ENCODE measurements around the gene C10orf88.

The C10orf88 gene

DNA sequence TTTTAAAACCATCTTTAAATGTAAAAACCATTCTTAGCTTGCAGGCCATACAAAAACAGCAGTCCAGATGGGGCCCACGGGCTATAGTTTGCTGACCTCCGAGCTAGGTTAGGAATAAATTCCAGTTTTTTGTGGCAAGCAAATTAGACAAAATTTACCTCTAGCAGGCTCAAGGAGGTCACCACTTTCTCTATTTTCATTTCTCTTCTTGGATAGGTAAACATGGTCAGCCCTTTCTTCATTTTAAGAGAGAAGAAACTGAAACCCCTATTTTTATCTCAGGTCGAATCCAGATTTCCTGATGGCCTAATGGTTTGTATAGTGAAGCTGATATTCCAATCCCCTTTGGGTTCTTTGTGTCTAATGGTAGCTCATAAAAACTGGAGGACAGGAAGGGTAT is 43.8 kb upstream of the C10orf88 start:
- H3K4me2 ChIP-seq (ENCODE audit: low read length), result no peak overlapping the region

DNA sequence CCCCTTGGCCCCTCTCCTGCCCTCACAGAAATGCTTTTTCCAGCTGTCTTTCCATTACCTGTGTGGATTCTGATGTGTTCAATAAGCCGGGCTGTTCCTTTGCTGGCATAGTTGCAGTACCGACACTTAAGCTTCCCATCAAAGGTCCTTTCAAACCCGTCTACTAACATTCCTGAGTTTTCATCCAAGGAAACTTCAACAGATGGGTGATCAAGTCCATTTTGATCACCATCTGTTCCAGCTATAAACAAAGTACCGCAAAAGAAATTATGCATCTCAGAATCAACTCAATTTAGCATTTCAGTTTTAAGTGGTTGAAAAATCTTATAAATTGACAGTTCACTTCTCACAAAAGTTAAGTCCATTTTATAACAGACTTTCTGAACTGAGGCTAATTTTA is 41.9 kb upstream of the C10orf88 start:
- Histone ChIP-seq H3K36me3 (ENCODE audit: control insufficient read depth, low read length) (peaks cover 74% of the 10 kb centered on the region), H3F3A (ENCODE audit: control insufficient read depth, insufficient read depth) (0 out of 2 replicates have a peak, but pooled peaks cover 2% of the 10 kb centered on the region)

More for the DNA sequence above, 43.8 kb upstream of the C10orf88 start:
- no peaks in the 10 kb centered on the region for H3K9me2 ChIP-seq (replicated peaks; ENCODE audit: control insufficient read depth, low read length)
- H3K4me1 ChIP-seq (ENCODE audit: control insufficient read depth, low read length), result peaks cover 14% of the 10 kb centered on the region
- H3K9me3 ChIP-seq (ENCODE audit: control insufficient read depth, insufficient read depth, low read length), result no peaks in the 10 kb centered on the region
- no peaks in the 10 kb centered on the region for H3K27me3 ChIP-seq (ENCODE audit: control insufficient read depth, low read length)
- H3K27ac ChIP-seq (ENCODE audit: low read depth, low read length), result no peak overlapping the region
- TF ChIP-seq EZH2phosphoT487 (IDR thresholded peaks at IDR 0.05; ENCODE audit: borderline replicate concordance, low read length), result no peak
- TF ChIP-seq, protein P1, sequence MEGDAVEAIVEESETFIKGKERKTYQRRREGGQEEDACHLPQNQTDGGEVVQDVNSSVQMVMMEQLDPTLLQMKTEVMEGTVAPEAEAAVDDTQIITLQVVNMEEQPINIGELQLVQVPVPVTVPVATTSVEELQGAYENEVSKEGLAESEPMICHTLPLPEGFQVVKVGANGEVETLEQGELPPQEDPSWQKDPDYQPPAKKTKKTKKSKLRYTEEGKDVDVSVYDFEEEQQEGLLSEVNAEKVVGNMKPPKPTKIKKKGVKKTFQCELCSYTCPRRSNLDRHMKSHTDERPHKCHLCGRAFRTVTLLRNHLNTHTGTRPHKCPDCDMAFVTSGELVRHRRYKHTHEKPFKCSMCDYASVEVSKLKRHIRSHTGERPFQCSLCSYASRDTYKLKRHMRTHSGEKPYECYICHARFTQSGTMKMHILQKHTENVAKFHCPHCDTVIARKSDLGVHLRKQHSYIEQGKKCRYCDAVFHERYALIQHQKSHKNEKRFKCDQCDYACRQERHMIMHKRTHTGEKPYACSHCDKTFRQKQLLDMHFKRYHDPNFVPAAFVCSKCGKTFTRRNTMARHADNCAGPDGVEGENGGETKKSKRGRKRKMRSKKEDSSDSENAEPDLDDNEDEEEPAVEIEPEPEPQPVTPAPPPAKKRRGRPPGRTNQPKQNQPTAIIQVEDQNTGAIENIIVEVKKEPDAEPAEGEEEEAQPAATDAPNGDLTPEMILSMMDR (IDR thresholded peaks at IDR 0.05; ENCODE audit: low read depth, low read length, poor library complexity, severe bottlenecking), result no peak
- no peaks in the 10 kb centered on the region for H3F3A ChIP-seq (ENCODE audit: control insufficient read depth, insufficient read depth)
- H3K36me3 ChIP-seq (ENCODE audit: control insufficient read depth, low read length), result peaks cover 67% of the 10 kb centered on the region
- H4K20me1 ChIP-seq (ENCODE audit: control insufficient read depth, insufficient read depth, low read depth, low read length), result peaks cover 8% of the 10 kb centered on the region; the same call in 1 of the 2 replicates
- H3K79me2 ChIP-seq (ENCODE audit: control insufficient read depth, low read length), result peaks cover 62% of the 10 kb centered on the region
- no peak overlapping the region for H3K4me3 ChIP-seq (ENCODE audit: low read length)

DNA sequence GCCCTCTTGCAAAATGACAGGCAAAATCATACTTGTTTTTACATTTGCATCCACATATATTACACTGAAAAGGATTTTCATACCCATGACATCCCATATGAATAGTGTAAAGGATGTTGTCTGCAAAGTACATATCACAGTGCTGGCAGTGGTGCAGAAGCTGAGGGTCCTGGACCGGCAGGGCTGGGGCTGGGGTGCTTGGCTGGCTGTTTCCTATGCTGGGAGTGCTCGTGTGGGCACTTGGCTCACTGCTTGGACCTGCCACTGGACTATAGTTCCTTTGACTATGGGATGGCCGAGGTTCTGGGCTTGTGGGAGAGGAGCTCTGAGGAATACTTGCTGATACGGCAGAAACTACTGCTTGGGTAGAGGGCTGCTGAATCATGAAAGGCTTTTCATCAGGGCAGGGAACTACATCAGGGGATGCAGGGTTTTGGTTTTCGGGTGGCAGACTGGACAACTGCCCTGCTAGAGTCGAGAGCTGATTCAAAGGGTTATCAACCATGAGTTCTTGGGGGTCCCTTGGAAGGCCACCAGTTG is 39.8 kb upstream of the C10orf88 start:
- Histone ChIP-seq H3K36me3 (ENCODE audit: control insufficient read depth, low read length) (peaks cover 71% of the 10 kb centered on the region), H4K20me1 (ENCODE audit: control insufficient read depth, insufficient read depth, low read depth, low read length) (0 out of 2 replicates have a peak, but pooled peaks cover under 1% of the 10 kb centered on the region), H3K4me2 (ENCODE audit: low read length) (no peak overlapping the region), H3F3A (ENCODE audit: control insufficient read depth, insufficient read depth) (0 out of 2 replicates have a peak, but pooled peaks cover 2% of the 10 kb centered on the region), H3K9me3 (ENCODE audit: control insufficient read depth, insufficient read depth, low read length) (no peaks in the 10 kb centered on the region), H3K9me2 (replicated peaks; ENCODE audit: control insufficient read depth, low read length) (no peaks in the 10 kb centered on the region), H3K27ac (ENCODE audit: low read depth, low read length) (no peak overlapping the region), H3K79me2 (ENCODE audit: control insufficient read depth, low read length) (peaks cover 23% of the 10 kb centered on the region), H3K27me3 (ENCODE audit: control insufficient read depth, low read length) (no peaks in the 10 kb centered on the region), H3K4me3 (ENCODE audit: low read length) (no peak overlapping the region), H3K4me1 (ENCODE audit: control insufficient read depth, low read length) (no peaks in the 10 kb centered on the region)
- TF ChIP-seq EZH2phosphoT487 (IDR thresholded peaks at IDR 0.05; ENCODE audit: borderline replicate concordance, low read length), result no peak
- TF ChIP-seq, protein P1 (IDR thresholded peaks at IDR 0.05; ENCODE audit: low read depth, low read length, poor library complexity, severe bottlenecking), result no peak

More for the DNA sequence above, 41.9 kb upstream of the C10orf88 start:
- Histone ChIP-seq H4K20me1 (ENCODE audit: control insufficient read depth, insufficient read depth, low read depth, low read length) (peaks cover 8% of the 10 kb centered on the region; the same call in 1 of the 2 replicates), H3K4me1 (ENCODE audit: control insufficient read depth, low read length) (peaks cover 14% of the 10 kb centered on the region), H3K4me3 (ENCODE audit: low read length) (no peak overlapping the region), H3K4me2 (ENCODE audit: low read length) (no peak overlapping the region), H3K27ac (ENCODE audit: low read depth, low read length) (no peak overlapping the region), H3K79me2 (ENCODE audit: control insufficient read depth, low read length) (peaks cover 43% of the 10 kb centered on the region), H3K9me3 (ENCODE audit: control insufficient read depth, insufficient read depth, low read length) (no peaks in the 10 kb centered on the region), H3K9me2 (replicated peaks; ENCODE audit: control insufficient read depth, low read length) (no peaks in the 10 kb centered on the region), H3K27me3 (ENCODE audit: control insufficient read depth, low read length) (no peaks in the 10 kb centered on the region)
- TF ChIP-seq EZH2phosphoT487 (IDR thresholded peaks at IDR 0.05; ENCODE audit: borderline replicate concordance, low read length), result no peak
- TF ChIP-seq, protein P1 (IDR thresholded peaks at IDR 0.05; ENCODE audit: low read depth, low read length, poor library complexity, severe bottlenecking), result no peak

Data from DOHH2 (cell line).